WTC11 (cell line): ENCODE data around the gene CNTNAP2. TPM values are rescaled to one million over a fixed set of nuclear protein-coding genes. Genes with fewer than 3 reads are reported as not detected.

Experiments
- ATAC-seq: fragments of 200-7000 bp; cut with Tn5 transposase; 2 replicates; pipeline ENCODE4 v1.10.0; 2021; ENCODE audit warnings: mild to moderate bottlenecking, moderate library complexity
- CTCF ChIA-PET: fragments of 300-600 bp; sonication (Branson Sonifier 250); formaldehyde crosslinking; loops from one replicate; lab custom pipeline; 2021; ENCODE audit warnings: antibody characterized with exemption; lab: Charles Lee
- POLR2A ChIA-PET: fragments of 350-600 bp; sonication (Branson Sonifier 250); formaldehyde crosslinking; loops from one replicate; lab custom pipeline; 2021; ENCODE audit warnings: antibody characterized with exemption; lab: Charles Lee
- DNase-seq: peaks from one replicate; pipeline ENCODE4 v3.0.0; 2021; ENCODE audit warnings: low spot score
- H3K27ac Mint-ChIP-seq: 2 replicates; pipeline ENCODE4 v1.8.0; 2021; ENCODE audit warnings: mixed read lengths
- H3K27me3 Mint-ChIP-seq: 2 replicates; pipeline ENCODE4 v1.8.0; 2021; ENCODE audit warnings: low read depth, mild to moderate bottlenecking, moderate library complexity, mixed read lengths
- H3K36me3 Mint-ChIP-seq: 2 replicates; pipeline ENCODE4 v1.8.0; 2021; ENCODE audit warnings: mixed read lengths
- H3K4me1 Mint-ChIP-seq: 2 replicates; pipeline ENCODE4 v1.8.0; 2022; ENCODE audit warnings: mixed read lengths
- H3K4me3 Mint-ChIP-seq: 2 replicates; pipeline ENCODE4 v1.8.0; 2021; ENCODE audit warnings: mild to moderate bottlenecking, moderate library complexity, mixed read lengths
- H3K9me3 Mint-ChIP-seq: 2 replicates; pipeline ENCODE4 v1.8.0; 2021; ENCODE audit warnings: mixed read lengths
- AFF4 ChIP-seq: sonication (generic); formaldehyde crosslinking; IDR thresholded peaks from 2 replicates; pipeline ENCODE4 v1.8.1; 2023; ENCODE audit warnings: mild to moderate bottlenecking, missing genetic modification reagents, borderline replicate concordance
- E2F4 ChIP-seq: sonication (generic); formaldehyde crosslinking; IDR thresholded peaks from 2 replicates; pipeline ENCODE4 v1.8.1; 2022; ENCODE audit warnings: low read depth, mild to moderate bottlenecking, moderate library complexity, missing genetic modification reagents, borderline replicate concordance
- EMX1 ChIP-seq: fragments of 250-450 bp; sonication (Bioruptor Pico); IDR thresholded peaks from 2 replicates; pipeline ENCODE4 v1.8.0; 2021; ENCODE audit warnings: mild to moderate bottlenecking
- FOXK1 ChIP-seq: sonication (generic); formaldehyde crosslinking; IDR thresholded peaks from 2 replicates; pipeline ENCODE4 v1.8.0; 2022; ENCODE audit warnings: mild to moderate bottlenecking, moderate library complexity, missing genetic modification reagents
- GABPB1 ChIP-seq: sonication (generic); formaldehyde crosslinking; IDR thresholded peaks from 2 replicates; pipeline ENCODE4 v1.8.1; 2023; ENCODE audit warnings: mild to moderate bottlenecking, missing genetic modification reagents
- IRF2 ChIP-seq: sonication (generic); formaldehyde crosslinking; IDR thresholded peaks from 2 replicates; pipeline ENCODE4 v1.8.0; 2022; ENCODE audit warnings: low read depth, missing genetic modification reagents, borderline replicate concordance
- JAZF1 ChIP-seq: fragments of 250-450 bp; sonication (Bioruptor Pico); IDR thresholded peaks from 2 replicates; pipeline ENCODE4 v1.9.0; 2021; ENCODE audit warnings: moderate library complexity, mild to moderate bottlenecking, inconsistent platforms
- NFE2L1 ChIP-seq: sonication (generic); formaldehyde crosslinking; IDR thresholded peaks from 2 replicates; pipeline ENCODE4 v1.8.1; 2023; ENCODE audit warnings: missing genetic modification reagents
- NR2C2 ChIP-seq: sonication (generic); formaldehyde crosslinking; IDR thresholded peaks from 2 replicates; pipeline ENCODE4 v1.8.0; 2022; ENCODE audit warnings: mild to moderate bottlenecking, missing genetic modification reagents
- PRRX2 ChIP-seq: fragments of 250-450 bp; sonication (Bioruptor Pico); IDR thresholded peaks from 2 replicates; pipeline ENCODE4 v1.8.0; 2021; ENCODE audit warnings: mild to moderate bottlenecking
- SMAD4 ChIP-seq: sonication (generic); formaldehyde crosslinking; IDR thresholded peaks from 2 replicates; pipeline ENCODE4 v1.8.0; 2022; ENCODE audit warnings: mild to moderate bottlenecking, missing genetic modification reagents
- USF1 ChIP-seq: sonication (generic); formaldehyde crosslinking; IDR thresholded peaks from 2 replicates; pipeline ENCODE4 v1.8.0; 2022; ENCODE audit warnings: mild to moderate bottlenecking, missing genetic modification reagents
- ZNF138 ChIP-seq: sonication (generic); formaldehyde crosslinking; conservative IDR thresholded peaks from 2 replicates; pipeline ENCODE4 v1.8.1; 2022; ENCODE audit warnings: mild to moderate bottlenecking, moderate library complexity, missing genetic modification reagents
- ZNF232 ChIP-seq: sonication (generic); formaldehyde crosslinking; IDR thresholded peaks from 2 replicates; pipeline ENCODE4 v1.8.0; 2022; ENCODE audit warnings: mild to moderate bottlenecking, missing genetic modification reagents
- ZNF281 ChIP-seq: sonication (generic); formaldehyde crosslinking; IDR thresholded peaks from 2 replicates; pipeline ENCODE4 v1.8.0; 2023; ENCODE audit warnings: mild to moderate bottlenecking, missing genetic modification reagents
- ZNF512 ChIP-seq: sonication (generic); formaldehyde crosslinking; IDR thresholded peaks from 2 replicates; pipeline ENCODE4 v1.8.1; 2022; ENCODE audit warnings: missing genetic modification reagents, borderline replicate concordance
- total RNA-seq: library from RNA; stranded (reverse); gene quantifications from 3 replicates; pipeline ENCODE4 v1.2.3, GENCODE V29; 2021
- TF ChIP-seq, protein P1 (sequence below): sonication (generic); formaldehyde crosslinking; IDR thresholded peaks from 2 replicates; pipeline ENCODE4 v1.8.0; 2022; ENCODE audit warnings: mild to moderate bottlenecking, missing genetic modification reagents
- TF ChIP-seq, protein P2 (sequence below): fragments of 250-450 bp; sonication (Bioruptor Pico); IDR thresholded peaks from 2 replicates; pipeline ENCODE4 v1.9.0; 2021; ENCODE audit warnings: mild to moderate bottlenecking
- TF ChIP-seq, protein P3 (sequence below): fragments of 250-450 bp; sonication (Bioruptor Pico); IDR thresholded peaks from 2 replicates; pipeline ENCODE4 v1.9.0; 2021; ENCODE audit warnings: moderate library complexity, mild to moderate bottlenecking, inconsistent platforms, borderline replicate concordance

Gene CNTNAP2
- total RNA-seq, 1 experiment from 2014 or later = 63.8 TPM

GRCh38 chr7:148147438-148147837, 2030.8 kb downstream of the CNTNAP2 start (continued):
- TF ChIP-seq AFF4 (CRISPR knock-in tag) (no peak), ZNF512 (CRISPR knock-in tag) (no peak), FOXK1 (CRISPR knock-in tag) (no peak)
- TF ChIP-seq, protein P1, sequence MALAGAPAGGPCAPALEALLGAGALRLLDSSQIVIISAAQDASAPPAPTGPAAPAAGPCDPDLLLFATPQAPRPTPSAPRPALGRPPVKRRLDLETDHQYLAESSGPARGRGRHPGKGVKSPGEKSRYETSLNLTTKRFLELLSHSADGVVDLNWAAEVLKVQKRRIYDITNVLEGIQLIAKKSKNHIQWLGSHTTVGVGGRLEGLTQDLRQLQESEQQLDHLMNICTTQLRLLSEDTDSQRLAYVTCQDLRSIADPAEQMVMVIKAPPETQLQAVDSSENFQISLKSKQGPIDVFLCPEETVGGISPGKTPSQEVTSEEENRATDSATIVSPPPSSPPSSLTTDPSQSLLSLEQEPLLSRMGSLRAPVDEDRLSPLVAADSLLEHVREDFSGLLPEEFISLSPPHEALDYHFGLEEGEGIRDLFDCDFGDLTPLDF (CRISPR knock-in tag) = no peak
- TF ChIP-seq, protein P2, sequence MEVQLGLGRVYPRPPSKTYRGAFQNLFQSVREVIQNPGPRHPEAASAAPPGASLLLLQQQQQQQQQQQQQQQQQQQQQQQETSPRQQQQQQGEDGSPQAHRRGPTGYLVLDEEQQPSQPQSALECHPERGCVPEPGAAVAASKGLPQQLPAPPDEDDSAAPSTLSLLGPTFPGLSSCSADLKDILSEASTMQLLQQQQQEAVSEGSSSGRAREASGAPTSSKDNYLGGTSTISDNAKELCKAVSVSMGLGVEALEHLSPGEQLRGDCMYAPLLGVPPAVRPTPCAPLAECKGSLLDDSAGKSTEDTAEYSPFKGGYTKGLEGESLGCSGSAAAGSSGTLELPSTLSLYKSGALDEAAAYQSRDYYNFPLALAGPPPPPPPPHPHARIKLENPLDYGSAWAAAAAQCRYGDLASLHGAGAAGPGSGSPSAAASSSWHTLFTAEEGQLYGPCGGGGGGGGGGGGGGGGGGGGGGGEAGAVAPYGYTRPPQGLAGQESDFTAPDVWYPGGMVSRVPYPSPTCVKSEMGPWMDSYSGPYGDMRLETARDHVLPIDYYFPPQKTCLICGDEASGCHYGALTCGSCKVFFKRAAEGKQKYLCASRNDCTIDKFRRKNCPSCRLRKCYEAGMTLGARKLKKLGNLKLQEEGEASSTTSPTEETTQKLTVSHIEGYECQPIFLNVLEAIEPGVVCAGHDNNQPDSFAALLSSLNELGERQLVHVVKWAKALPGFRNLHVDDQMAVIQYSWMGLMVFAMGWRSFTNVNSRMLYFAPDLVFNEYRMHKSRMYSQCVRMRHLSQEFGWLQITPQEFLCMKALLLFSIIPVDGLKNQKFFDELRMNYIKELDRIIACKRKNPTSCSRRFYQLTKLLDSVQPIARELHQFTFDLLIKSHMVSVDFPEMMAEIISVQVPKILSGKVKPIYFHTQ (CRISPR knock-in tag) = no peak

DNA sequence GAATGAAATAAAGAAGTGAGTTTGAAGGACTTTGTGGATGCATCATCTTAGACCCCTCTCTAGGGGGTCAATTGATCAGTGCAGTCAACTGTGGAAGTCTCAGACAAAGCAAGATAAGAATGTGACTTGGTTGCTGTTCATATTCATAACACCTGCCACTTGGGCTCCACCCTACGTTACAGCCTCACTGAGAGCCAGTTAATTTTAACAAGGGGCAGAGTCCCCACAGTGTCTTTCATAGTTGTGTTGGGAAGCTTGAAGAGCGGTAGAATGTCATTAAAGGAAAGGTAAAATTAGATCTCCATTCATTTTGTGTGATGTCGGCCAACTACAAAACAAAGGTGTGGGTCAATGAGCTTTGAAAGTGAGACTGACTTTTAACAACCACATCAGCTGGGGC, 2031.9 kb downstream of the CNTNAP2 start:
- TF ChIP-seq USF1 (CRISPR knock-in tag) = no peak
- no peak for TF ChIP-seq JAZF1 (CRISPR knock-in tag)
- TF ChIP-seq IRF2 (CRISPR knock-in tag) = no peak
- TF ChIP-seq NR2C2 (CRISPR knock-in tag) = no peak
- TF ChIP-seq EMX1 = no peak
- no peak for TF ChIP-seq ZNF138
- TF ChIP-seq NFE2L1 (CRISPR knock-in tag) = no peak
- ChIA-PET CTCF (no interaction called here), POLR2A (no interaction called here)
- no peaks in the 10 kb centered on the region; the same call in 1 of the 2 replicates for H3K27me3 Mint-ChIP-seq
- no peak overlapping the region for H3K27ac Mint-ChIP-seq
- DNase-seq (no peak), ATAC-seq (no peak)
- peaks cover 41% of the 10 kb centered on the region for H3K9me3 Mint-ChIP-seq
- H3K4me1 Mint-ChIP-seq = peaks cover 14% of the 10 kb centered on the region
- peaks cover 13% of the 10 kb centered on the region for H3K36me3 Mint-ChIP-seq
- no peak overlapping the region for H3K4me3 Mint-ChIP-seq

GRCh38 chr7:148149730-148150129, 2033.1 kb downstream of the CNTNAP2 start:
- Mint-ChIP-seq H3K4me1 (peaks cover 13% of the 10 kb centered on the region), H3K4me3 (no peak overlapping the region), H3K36me3 (peaks cover 13% of the 10 kb centered on the region), H3K9me3 (peaks cover 30% of the 10 kb centered on the region), H3K27me3 (no peaks in the 10 kb centered on the region; the same call in 1 of the 2 replicates), H3K27ac (no peak overlapping the region)
- ChIA-PET POLR2A (no interaction called here), CTCF (interaction anchor here (0.7 kb wide), 1 partner anchor 95 kb away, joined by 4 read pairs; no protein-coding TSS in a partner anchor)
- DNase-seq (no peak), ATAC-seq (no peak)
- TF ChIP-seq ZNF281 (CRISPR knock-in tag) (no peak), GABPB1 (CRISPR knock-in tag) (no peak), E2F4 (no peak), PRRX2 (CRISPR knock-in tag) (no peak), ZNF232 (CRISPR knock-in tag) (no peak), SMAD4 (CRISPR knock-in tag) (no peak)
- TF ChIP-seq, protein P3, sequence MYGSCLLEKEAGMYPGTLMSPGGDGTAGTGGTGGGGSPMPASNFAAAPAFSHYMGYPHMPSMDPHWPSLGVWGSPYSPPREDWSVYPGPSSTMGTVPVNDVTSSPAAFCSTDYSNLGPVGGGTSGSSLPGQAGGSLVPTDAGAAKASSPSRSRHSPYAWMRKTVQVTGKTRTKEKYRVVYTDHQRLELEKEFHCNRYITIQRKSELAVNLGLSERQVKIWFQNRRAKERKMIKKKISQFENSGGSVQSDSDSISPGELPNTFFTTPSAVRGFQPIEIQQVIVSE = no peak
